Heart right ventricle (tissue), 16 donors: ENCODE measurements around the gene FITM2. TPM values are rescaled to one million over a fixed set of nuclear protein-coding genes. Genes with fewer than 3 reads are reported as not detected.

Experiments
- ATAC-seq, 8 donors: fragments of 200-7000 bp; cut with Tn5 transposase; one replicate each; pipeline ENCODE4 v1.9.1; 2020; ENCODE audit warnings: mild to moderate bottlenecking in 8 of 8, moderate library complexity in 8 of 8, moderate number of reproducible peaks in 1 of 8
- DNase-seq, 2 donors: peaks; one replicate each; pipeline ENCODE4 v3.0.0-alpha.2; 2020
- H3K27ac ChIP-seq, 10 donors: fragments of 200-600 bp; sonication (generic) in 2 of 10; one replicate each; pipeline versions ENCODE4 v1.5.0 to v1.8.0; 2020 to 2022; ENCODE audit warnings: mild to moderate bottlenecking in 3 of 10
- H3K27me3 ChIP-seq, 7 donors: fragments of 200-600 bp; one replicate each; pipeline ENCODE4 v1.8.0; 2021 to 2022; ENCODE audit warnings: mild to moderate bottlenecking in 2 of 7
- H3K36me3 ChIP-seq, 9 donors: fragments of 200-600 bp; sonication (generic) in 1 of 9; one replicate each; pipeline versions ENCODE4 v1.5.0 to v1.8.0; 2020 to 2022; ENCODE audit warnings: mild to moderate bottlenecking in 2 of 9
- H3K4me1 ChIP-seq, 9 donors: fragments of 200-600 bp; sonication (generic) in 1 of 9; one replicate each; pipeline versions ENCODE4 v1.5.0 to v1.8.0; 2020 to 2022; ENCODE audit warnings: mild to moderate bottlenecking in 4 of 9
- H3K4me3 ChIP-seq, 10 donors: fragments of 200-600 bp; sonication (generic) in 2 of 10; one replicate each; pipeline versions ENCODE4 v1.5.0 to v1.8.0; 2020 to 2022; ENCODE audit warnings: mild to moderate bottlenecking in 7 of 10, moderate library complexity in 2 of 10
- H3K9me3 ChIP-seq, 11 donors: fragments of 200-600 bp in 10 of 11; sonication (generic) in 2 of 11; one replicate each; pipeline versions ENCODE4 v1.5.0 to v1.8.0; 2013 to 2022; ENCODE audit warnings: mild to moderate bottlenecking in 2 of 11, control low read depth in 1 of 11, moderate library complexity in 1 of 11
- WGBS, 2 donors: extraction: QIAGEN DNeasy Blood & Tissue Kit; methylation state at CpG; one replicate each; pipeline ENCODE4 v1.1.7; 2013; ENCODE audit warnings: inconsistent platforms in 1 of 2; 5-methylcytosine and 5-hydroxymethylcytosine counted together
- intact Hi-C, 10 donors: fragments of 100-400 bp; cut with DNase I; formaldehyde crosslinking; loops; one replicate each; pipeline versions ENCODE4 v1.11.1 to v1.14.2; 2022
- polyA plus RNA-seq, 2 donors: library from polyadenylated mRNA; stranded (reverse); fragments of 200-250 nt; gene quantifications; one replicate each; pipeline ENCODE4 v1.2.3, GENCODE V29; 2013
- total RNA-seq, 10 donors: library from RNA; stranded (reverse); fragmentation: NEBNext Ultra II Directional in 3 of 10; extraction: Animal tissue kit (Norgen Biotek cat#: 25700) in 3 of 10; gene quantifications; one replicate each; pipeline versions ENCODE4 v1.2.1 to v1.2.4, GENCODE V29; 2021 to 2023
- TF ChIP-seq, protein P1 (sequence below), 9 donors: fragments of 200-600 bp; sonication (generic) in 2 of 9; IDR thresholded peaks; one replicate each; pipeline versions ENCODE4 v1.5.0 to v1.8.0; 2021 to 2022; ENCODE audit warnings: antibody characterized with exemption in 9 of 9, mild to moderate bottlenecking in 5 of 9, moderate library complexity in 1 of 9
- donor health status: Arrhythmogenic right ventricular cardiomyopathy.
- donor health status: ischemic (EF 13 %, LVEDD 7.1; RV severe dilation, severe dysfunction).
- donor health status: healthy with polysubstance abuse.
- donor health status: DM: no; HTN: yes; CAD: no.
- donor health status: DM: no; HTN: no; CAD: no.
- donor health status: ischemic (EF 25% LVEDD 6.9; RV normal size, moderate dysfunction).
- donor health status: ischemic (EF 25% LVEDD 5.7; RV mildly dilated, moderate dysfunction).
- donor health status: healthy.
- donor health status: DM: yes; HTN: yes; CAD: no.
- donor health status: Ischemic cardiomyopathy.
- donor health status: ischemic (EF 35%, LVEDD 5.7; RV mildly dilated, moderate dysfunction).
- donor health status: nonischemic (EF 11% LVEDD 7.7; RV severe dilation, severe dysfunction).
- donor health status: DM: yes; HTN: yes; CAD: no.
- donor health status: PGD.
- donor health status: ischemic (EF 29% LVEDD 5.4; RV normal size, mild dysfunction).
- donor health status: nonischemic (EF 23%, LVEDD 6.1; RV moderate dilation, normal function).

The FITM2 gene
- total and polyA plus RNA-seq, 12 donors, result 25.2 to 182 (median 135) TPM

DNA sequence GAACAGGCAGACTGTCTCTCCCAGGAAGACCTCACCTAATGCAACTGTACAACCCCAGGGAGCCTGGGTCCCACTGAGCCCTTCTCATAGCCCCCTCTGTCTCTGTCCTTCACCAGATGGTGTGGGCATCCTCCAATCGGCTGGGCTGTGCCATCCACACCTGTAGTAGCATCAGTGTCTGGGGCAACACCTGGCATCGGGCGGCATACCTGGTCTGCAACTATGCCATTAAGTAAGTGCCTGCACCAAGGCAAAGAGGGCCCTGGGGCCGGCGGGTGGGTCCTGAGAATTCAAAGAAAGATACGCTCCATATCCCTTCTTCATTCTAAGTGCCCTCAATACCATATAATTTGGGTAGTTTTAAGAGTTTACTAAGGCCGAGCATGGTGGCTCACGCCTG, 34.1 kb upstream of the FITM2 start:
- intact Hi-C loops, result no loop called here
- Histone ChIP-seq H3K9me3 (no peaks in the 10 kb centered on the region), H3K4me3 (no peak overlapping the region), H3K4me1 (no peaks in the 10 kb centered on the region), H3K27me3 (peaks cover 0 to 8% (median 0%) of the 10 kb centered on the region in 7 donors), H3K36me3 (no peaks in the 10 kb centered on the region), H3K27ac (no peak overlapping the region)
- ATAC-seq, result no peak
- TF ChIP-seq, protein P1, sequence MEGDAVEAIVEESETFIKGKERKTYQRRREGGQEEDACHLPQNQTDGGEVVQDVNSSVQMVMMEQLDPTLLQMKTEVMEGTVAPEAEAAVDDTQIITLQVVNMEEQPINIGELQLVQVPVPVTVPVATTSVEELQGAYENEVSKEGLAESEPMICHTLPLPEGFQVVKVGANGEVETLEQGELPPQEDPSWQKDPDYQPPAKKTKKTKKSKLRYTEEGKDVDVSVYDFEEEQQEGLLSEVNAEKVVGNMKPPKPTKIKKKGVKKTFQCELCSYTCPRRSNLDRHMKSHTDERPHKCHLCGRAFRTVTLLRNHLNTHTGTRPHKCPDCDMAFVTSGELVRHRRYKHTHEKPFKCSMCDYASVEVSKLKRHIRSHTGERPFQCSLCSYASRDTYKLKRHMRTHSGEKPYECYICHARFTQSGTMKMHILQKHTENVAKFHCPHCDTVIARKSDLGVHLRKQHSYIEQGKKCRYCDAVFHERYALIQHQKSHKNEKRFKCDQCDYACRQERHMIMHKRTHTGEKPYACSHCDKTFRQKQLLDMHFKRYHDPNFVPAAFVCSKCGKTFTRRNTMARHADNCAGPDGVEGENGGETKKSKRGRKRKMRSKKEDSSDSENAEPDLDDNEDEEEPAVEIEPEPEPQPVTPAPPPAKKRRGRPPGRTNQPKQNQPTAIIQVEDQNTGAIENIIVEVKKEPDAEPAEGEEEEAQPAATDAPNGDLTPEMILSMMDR (IDR thresholded peaks at IDR 0.05), result no peak
- no peak for DNase-seq
- WGBS, 2 donors, result 88 to 93% methylated on average over 8 of the region's 8 CpGs

DNA sequence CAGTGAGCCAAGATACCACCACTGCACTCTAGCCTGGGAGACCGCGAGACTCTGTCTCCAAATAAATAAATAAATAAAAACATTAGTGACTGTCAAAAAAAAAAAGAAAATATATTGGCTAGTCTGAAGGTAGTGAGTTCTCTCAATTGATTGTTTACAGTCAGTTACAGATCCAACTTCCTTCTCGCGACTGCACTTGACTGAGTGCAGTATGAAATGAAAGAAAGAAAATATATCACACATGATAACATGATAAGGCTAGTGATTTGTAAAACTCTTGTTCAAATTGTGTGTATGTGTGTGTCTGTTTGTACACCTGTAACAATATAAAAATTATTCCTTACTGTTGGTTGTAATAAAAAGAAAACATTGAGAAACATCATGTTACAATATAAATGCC, 33.7 kb upstream of the FITM2 start:
- Histone ChIP-seq H3K27ac (no peak overlapping the region), H3K9me3 (no peaks in the 10 kb centered on the region), H3K4me3 (no peak overlapping the region), H3K4me1 (no peaks in the 10 kb centered on the region), H3K36me3 (no peaks in the 10 kb centered on the region), H3K27me3 (peaks cover 0 to 5% (median 0%) of the 10 kb centered on the region in 7 donors)
- 88 to 89% methylated on average over 4 of the region's 4 CpGs for WGBS, 2 donors
- DNase-seq (no peak), ATAC-seq (no peak)
- intact Hi-C loops, result no loop called here
- TF ChIP-seq, protein P1 (IDR thresholded peaks at IDR 0.05), result no peak

DNA sequence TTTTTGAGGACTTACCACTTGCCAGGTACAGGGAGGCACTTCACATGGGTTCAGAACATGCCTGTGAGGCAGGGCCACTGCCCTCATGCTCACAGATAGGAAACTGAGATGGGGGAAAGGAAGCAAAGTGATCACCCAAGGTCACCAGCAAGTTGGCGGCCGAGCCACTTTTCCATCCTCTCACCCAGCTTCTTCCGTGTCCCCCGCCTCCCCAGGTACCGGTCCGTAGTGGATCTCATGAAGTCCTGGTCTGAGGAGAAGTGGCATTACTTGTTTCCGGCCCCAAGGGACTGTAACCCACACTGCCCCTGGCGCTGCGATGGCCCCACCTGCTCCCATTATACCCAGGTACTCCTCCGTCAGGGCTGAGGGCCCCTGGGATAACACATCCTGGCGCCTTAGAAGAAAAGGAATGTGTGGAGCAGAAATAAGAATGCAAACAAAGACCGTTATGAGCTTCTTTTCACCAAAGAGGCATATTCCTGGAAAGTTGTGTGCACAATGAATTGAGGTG, 32.2 kb upstream of the FITM2 start:
- no peak overlapping the region for H3K27ac ChIP-seq
- WGBS, 2 donors, result 80 to 84% methylated on average over 12 of the region's 12 CpGs
- intact Hi-C loops, result no loop called here
- TF ChIP-seq, protein P1 (IDR thresholded peaks at IDR 0.05), result no peak
- no peak for ATAC-seq
- no peak for DNase-seq
- H3K36me3 ChIP-seq, result no peaks in the 10 kb centered on the region
- H3K27me3 ChIP-seq, result peaks cover 0 to 4% (median 0%) of the 10 kb centered on the region in 7 donors
- no peak overlapping the region for H3K4me3 ChIP-seq
- no peaks in the 10 kb centered on the region for H3K4me1 ChIP-seq
- no peaks in the 10 kb centered on the region for H3K9me3 ChIP-seq

DNA sequence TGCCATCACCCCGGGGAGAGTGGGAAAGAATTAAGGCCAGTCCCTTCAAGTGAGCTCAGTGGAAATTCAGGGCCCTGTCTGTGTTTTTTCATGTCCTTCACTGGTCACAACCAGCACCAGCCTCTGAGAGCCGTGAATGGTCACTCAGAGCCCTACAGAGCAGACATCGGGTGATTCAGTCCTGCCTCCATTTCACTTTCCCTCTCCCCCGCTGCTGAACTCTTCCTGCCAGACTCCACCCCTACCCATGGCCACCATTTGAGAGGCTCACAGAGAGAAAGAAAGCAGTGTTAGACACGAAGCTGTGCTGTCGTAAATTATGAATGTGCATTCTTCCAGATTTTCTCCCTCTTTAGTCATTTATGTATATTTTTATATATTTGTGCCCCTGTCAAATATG, 31.2 kb upstream of the FITM2 start:
- Histone ChIP-seq H3K9me3 (no peaks in the 10 kb centered on the region), H3K27me3 (peaks cover 0 to 11% (median under 1%) of the 10 kb centered on the region in 7 donors), H3K27ac (no peak overlapping the region), H3K36me3 (no peaks in the 10 kb centered on the region), H3K4me1 (no peaks in the 10 kb centered on the region), H3K4me3 (no peak overlapping the region)
- DNase-seq, result no peak
- peak in 3 of 8 donors; percentile 19 to 55 (median 48) for ATAC-seq
- TF ChIP-seq, protein P1 (IDR thresholded peaks at IDR 0.05), result no peak
- 54 to 56% methylated on average over 6 of the region's 6 CpGs for WGBS, 2 donors
- intact Hi-C loops, result no loop called here
